ENCODE measurements around the gene UMODL1.
"Not testable (repeated sequence)": the region's sequence is repeated elsewhere in the genome, so short reads cannot be mapped to it uniquely, and the experiment has no call there.

The UMODL1 gene

DNA sequence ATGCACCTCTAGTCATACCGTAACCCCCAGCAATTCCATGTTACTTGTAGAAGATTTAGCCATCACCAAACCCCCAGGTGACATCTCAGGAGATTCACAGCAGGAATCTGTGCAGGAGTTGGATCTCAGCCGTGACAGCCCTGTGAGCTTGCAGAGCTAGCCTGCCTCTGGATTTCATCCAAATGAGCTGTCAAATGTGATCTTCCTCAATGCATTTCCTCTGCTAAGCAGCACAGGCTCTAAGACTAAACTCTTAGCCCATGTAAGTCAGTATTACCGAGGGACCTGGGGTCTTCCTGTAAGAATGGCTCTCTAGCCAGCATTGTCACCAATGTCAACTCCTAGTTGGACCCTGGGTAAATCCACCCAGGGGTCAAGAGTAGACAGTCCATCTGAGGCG lies 41.7 kb downstream of the UMODL1 start:
- DNase-seq (ENCODE audit: low read depth) = no peak

DNA sequence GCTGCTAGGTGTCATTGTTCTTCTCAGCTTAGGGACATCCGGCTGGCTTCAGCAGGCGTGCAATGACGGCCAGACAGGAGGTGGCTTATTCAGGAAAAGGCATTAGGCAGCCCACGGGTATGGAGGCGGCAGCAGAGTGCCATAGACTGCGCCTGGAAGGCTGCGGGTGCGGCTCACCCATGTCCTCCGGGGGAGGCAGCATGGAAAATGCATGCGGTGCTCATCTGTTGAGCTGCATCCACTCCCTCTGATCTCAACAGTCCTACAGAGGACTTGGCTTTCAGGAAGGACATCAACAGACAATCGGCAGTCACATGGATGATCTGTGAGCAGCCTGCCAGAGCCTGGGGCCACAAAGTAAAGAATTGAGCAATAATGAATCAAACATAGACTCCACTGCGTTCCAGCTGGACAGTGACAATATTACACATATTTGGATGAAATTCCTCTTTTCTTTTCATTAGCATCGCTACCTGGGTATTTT lies 42.9 kb downstream of the UMODL1 start:
- DNase-seq (ENCODE audit: low read depth) = no peak

DNA sequence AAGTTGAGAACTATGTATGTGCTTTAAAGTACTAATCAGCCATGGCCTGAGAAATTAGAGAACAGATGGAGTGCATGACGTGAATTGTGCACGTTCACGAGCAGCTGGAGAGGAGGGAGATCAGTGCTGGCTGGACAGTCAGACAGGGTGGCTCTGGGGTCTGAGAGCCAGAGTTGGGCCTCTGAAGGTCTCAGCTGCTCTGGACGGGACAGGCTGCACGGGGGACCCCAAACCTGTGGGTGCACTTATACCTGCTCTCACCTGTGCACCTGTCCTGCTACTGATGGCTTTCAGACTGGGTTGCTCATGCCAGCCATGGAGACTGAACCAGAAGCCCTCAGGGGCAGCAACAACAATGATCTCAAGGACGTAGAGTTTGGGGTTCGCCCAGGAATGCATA lies 43.5 kb downstream of the UMODL1 start:
- DNase-seq (ENCODE audit: low read depth) = no peak

DNA sequence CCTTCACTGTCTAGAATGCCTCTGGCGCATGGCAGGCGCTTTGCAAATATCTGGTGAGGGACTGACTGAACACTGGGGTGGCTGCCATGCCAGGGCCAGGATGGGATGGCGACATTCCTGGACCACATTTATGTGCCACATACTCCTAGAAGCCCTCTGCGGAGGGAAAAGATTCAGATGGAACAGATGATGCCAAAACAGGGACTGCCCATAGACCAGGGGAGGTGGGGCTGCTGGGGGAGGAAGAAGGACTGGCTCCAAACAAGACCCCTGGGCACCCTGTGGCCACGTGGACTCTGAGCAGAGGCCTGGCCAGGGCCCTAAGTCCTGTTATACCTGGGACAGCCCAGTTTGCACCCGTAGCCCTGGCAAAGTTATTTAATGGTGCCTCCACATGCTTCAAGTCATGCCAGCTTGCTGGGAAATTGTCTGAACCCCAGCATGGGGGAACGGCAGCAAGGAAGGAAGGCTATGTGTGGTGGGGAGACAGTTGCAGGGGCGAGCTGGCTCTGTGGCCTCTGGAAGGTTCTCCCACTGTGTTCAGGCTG lies 44.1 kb downstream of the UMODL1 start:
- DNase-seq (ENCODE audit: low read depth) = no peak

DNA sequence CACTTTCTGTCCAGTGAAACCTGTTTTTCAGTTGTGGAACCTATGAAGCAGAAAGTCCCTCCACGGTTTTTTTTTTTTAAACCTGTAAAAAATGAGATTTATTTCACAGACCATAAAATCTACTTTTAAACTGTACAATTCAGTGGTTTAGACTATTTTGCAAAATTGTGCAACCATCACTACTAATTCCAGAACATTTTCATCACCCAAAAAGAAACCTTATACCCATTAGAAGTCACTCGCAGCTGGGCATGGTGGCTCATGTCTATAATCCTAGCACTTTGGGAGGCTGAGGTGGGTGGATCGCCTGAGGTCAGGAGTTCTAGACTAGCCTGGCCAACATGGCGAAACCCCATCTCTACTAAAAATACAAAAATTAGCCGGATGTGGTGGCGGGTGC lies 45.4 kb downstream of the UMODL1 start:
- DNase-seq (ENCODE audit: low read depth) = not testable (repeated sequence)

DNA sequence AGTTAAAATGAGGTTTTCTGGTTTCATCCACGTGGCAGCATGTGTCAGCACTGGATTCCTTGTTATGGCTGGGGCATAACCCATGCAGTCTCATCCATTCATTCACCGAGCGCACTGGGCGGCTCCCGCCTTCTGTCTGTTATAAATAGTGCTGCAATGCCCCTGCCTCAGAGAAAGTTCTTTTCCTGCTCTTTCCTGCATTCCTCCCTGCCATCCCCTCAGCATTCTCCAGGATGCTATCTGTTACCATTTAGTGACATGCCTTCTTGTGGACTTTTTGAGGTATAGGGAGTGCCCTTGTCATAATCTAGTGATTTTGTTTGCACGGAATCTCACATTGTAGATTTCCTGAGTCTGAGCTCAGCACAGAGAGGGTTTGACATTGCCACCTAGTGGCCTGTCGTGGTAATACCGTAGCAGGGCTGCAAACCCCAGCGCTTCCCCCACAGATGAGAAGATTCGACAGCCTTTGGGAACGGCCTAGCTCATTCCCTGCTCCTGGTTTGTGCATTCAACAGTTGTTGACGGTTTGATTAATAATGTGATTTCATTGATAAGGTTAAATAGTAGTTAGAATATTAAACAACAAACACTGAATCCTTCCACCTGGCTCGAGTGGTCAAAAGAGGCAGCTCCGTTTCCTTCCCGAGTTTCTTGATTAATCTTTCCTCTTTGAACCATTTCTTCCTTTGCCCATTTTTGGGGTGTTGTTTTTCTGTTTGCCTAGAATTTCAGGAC lies 46.3 kb downstream of the UMODL1 start:
- DNase-seq (ENCODE audit: low read depth) = peak; percentile 66

DNA sequence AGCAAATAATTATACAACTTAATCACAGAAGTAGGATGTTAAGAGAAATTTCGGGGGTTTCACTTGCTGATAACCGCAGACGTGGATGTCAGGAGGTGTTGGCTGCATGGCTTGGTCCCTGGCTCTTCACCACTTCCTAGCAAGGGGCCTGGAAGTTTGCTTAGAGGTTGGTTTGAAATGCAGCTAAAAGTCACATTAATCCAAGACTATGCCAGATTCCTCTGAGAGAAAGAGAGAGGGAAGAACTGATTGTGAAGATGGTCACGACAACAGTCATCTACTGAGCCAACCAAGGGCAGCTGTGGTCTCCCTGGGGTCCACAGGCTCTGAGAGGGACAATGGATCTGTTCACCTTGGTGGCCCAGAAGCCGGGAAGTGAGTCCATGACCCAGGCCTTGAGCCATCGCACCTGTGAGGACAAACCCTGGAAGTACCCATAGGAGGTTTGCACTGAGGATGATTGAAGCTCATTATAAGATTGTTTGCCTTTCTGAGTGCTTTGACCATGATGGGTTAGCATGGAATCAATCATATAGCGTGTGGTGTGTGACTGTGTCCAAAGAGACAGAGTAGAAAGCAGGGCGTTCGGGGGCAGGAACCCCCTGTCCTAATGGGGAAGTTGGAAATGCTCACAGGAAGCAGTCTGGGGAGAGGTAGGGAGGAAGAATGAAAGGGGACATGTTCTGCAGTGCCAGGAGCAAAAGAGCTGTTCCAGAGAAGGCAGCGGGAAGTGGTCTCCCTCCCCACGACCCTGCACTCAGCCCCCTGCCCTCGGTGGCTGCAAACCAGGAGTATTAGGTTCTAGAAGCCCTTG lies 47.1 kb downstream of the UMODL1 start:
- DNase-seq (ENCODE audit: low read depth) = no peak

DNA sequence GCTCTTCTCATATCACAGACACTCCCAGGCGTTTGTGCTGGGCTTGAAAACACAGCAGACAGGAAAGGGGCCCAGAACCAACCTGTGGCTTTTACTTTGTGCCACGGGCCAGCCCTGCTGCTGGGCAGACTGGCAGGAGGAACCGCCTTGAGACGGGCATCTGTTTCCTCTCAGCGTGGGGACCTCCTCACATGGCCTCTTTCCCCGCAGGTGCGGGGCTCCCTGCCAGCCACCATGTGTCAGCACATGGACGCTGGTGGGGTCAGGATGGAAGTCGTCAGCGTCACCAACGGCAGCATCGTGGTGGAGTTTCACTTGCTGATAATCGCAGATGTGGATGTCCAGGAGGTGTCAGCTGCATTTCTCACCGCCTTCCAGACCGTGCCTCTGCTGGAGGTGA lies 47.8 kb downstream of the UMODL1 start:
- no peak for DNase-seq (ENCODE audit: low read depth)

DNA sequence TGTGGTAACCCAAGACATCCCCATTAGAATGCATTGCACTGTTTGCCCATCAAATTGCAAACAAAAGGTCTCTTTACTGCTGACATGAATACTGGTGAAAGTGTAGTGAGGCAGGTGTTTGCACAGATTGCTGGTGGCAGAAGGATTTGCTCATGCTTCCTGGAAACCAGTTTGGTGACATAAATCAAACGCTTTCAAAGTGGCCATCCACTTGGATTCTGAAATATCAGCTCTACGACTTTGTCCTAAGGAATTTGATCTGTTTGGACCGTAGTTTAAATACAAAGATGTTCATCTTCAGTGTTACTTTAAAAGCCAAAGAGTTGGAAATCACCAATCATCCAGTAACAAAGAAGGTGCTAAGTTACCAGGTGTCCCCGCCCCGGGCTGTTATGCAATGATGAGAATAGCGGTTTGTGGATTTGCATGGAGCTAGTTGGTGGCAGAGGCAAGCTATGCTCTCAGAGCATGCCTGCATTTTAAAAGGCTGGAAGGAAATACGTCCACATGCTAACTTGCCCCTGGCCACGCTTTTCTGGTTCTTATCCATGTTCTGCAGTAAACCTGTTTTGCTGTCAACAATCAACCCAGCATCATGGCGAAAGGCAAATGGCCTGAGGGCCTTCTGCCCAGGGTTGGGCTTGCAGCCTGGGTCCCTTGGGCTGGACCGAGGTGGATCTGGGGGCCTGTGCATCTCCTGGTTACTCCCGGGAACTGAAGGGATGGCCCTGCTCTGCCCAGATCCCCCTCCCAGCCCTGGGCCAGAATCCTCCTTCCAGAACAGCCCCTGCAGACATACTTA lies 49.2 kb downstream of the UMODL1 start:
- DNase-seq (ENCODE audit: low read depth) = no peak

DNA sequence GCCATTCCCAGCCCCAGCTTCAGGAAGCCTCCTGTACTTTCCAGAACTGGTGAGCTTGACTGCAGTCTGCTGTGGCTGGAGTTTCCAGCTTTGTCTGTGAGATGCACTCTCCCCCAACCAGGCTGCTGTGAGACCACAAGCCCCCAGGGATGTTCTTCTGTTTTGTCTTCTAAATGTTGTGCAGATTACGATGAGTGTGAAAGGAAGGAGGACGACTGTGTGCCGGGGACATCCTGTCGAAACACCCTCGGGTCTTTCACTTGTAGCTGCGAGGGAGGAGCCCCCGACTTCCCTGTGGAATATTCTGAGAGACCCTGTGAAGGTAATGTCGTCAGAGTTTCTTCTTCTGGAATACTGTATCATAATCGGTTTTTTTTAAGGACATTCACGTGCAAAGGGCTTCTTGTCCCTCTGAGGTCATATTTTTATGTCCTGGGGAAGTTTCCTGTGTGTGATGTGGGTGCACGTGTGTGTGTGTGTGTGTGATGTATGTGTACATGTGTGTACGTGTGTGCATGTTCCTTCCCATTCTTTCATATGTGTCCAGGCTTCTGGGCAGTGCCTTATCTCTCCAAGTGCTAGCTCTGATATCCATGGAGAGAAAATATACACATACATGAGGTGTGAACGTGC lies 49.9 kb downstream of the UMODL1 start:
- DNase-seq (ENCODE audit: low read depth) = no peak

DNA sequence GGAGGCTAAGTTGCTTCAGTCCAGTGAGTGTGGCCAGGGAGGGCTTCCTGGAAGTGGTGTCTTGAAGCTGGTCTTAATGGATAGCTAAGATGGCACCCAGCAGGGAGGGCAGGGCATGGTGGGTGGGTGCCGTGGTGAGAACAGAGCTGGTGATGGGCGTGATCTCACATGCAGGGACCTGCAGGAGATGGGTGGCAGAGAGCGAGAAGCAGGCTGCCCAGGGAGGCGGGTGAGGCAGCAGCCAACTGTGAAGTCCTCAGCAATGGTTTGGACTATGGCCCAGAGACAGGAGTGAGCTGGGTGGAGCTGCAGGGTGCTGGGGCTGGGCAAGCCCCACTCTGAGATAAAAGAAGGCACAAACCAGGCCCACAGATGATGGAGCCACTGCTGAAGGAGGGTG lies 50.7 kb downstream of the UMODL1 start:
- no peak for DNase-seq (ENCODE audit: low read depth)

DNA sequence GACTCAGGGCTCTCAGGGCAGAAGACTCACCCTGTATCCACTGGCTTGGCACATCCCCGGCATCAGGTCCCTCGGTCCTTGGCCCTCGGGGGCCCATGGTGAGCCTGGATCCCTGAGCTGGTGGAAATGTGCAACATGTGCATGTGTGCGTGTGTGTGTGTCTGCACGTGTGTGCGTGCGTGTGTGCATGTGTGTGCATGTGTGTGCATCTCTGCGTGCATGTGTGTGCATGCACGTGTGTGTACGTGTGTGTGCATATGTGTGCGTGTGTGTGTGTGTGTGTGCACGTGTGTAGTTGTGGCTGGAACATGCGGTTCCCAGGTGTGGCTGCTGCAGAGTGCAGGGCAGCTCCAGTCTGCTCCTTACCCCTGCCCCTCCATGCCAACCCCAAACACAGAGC lies 51.3 kb downstream of the UMODL1 start:
- DNase-seq (ENCODE audit: low read depth) = no peak

DNA sequence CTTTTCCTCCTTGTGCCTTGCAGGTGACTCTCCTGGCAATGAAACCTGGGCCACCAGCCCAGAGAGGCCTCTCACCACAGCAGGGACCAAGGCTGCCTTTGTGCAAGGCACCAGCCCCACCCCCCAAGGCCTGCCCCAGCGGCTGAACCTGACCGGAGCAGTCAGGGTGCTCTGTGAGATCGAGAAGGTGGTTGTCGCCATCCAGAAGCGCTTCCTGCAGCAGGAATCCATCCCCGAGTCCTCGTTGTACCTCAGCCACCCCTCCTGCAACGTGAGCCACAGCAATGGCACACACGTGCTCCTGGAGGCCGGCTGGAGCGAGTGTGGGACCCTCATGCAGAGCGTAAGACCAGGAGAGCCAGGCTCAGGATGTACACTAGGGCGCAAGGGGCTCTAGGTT lies 51.7 kb downstream of the UMODL1 start:
- DNase-seq (ENCODE audit: low read depth) = no peak

DNA sequence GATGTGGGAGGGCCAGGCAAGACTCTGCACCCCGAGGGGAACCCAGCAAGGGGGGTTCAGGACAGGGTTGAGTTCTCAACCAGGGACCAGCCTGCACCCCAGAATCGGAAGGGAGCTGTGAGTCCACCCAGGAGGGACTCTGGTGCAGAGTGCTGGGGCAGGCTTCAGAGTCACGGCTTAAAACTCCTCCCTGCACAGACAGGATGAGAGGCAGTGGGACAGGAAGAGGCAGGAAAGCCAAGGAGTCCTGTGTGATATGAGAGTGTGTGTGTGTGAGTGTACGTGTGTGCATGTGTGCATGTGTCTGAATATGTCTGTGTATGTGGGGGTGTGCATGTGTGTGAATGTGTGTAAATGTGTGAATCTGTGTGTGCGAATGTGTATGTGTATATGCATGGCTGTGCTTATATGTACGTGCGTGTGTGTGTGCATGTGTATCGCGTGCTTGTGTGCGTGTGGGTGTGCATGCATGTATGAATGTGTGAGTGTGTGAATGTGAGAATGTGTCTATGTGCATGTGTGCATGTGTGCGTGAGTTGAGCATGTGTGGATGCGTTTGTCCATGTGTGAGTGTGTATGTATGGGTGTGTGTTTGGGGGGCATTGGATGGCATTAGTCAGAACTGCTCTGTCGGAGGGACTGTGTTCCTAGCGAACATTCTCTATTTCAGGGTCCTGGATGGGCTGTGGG lies 52.2 kb downstream of the UMODL1 start:
- DNase-seq (ENCODE audit: low read depth) = no peak

DNA sequence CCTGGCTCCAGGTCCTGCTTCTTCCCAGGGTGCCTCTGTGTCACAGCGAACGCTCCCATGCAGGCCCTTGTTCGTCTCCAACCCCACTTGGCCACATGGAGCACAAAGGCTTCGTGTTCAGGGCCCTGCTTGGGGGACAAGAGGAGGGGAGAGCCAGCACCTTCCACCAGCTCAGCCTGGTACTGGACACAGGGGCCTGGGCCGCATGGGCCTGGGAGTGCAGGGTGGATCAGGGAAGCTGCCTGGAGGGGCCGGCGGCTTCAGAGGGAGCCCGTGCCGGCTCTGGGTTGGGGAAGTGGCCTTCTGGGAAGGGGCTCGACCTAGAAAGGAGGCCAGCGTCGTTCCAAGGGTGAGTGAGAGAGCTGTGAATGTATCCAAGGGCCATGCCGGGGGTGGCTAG lies 53.0 kb downstream of the UMODL1 start:
- no peak for DNase-seq (ENCODE audit: low read depth)

DNA sequence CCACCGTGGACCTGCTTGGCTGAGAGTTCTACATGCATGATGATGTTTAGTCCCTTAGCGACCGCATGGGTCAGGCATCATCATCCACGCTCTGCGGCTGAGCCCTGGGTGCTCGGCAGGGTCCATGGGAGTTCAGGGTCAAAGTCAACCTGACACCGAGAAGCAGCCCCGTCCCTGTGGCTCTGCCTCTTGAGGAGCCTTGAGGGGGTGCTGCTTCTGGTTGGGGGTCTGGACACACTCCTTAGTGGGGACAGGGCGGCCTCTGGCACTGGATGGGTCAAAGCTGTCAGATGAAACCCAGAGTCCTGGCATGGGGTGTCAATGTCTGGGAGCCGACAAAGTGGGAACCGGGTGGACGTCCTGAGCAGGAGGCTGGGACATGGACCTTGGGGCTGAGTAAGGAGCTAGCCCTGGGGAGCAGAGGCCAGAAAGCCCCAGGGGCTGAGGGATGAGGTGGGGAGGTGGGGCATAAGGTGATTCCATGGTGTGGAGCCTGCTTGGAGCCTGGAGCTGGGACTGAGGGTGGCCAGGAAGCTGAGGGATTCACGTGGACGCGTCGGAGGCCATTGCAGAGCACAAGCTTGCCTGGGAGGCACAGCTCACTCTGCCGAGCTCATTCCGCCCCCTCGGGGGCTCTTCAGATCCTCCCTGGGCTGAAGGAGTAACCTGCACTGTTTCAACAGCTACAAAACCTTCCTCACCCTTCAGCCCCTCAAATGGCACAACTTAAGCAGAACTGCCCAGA lies 53.9 kb downstream of the UMODL1 start:
- no peak for DNase-seq (ENCODE audit: low read depth)

DNA sequence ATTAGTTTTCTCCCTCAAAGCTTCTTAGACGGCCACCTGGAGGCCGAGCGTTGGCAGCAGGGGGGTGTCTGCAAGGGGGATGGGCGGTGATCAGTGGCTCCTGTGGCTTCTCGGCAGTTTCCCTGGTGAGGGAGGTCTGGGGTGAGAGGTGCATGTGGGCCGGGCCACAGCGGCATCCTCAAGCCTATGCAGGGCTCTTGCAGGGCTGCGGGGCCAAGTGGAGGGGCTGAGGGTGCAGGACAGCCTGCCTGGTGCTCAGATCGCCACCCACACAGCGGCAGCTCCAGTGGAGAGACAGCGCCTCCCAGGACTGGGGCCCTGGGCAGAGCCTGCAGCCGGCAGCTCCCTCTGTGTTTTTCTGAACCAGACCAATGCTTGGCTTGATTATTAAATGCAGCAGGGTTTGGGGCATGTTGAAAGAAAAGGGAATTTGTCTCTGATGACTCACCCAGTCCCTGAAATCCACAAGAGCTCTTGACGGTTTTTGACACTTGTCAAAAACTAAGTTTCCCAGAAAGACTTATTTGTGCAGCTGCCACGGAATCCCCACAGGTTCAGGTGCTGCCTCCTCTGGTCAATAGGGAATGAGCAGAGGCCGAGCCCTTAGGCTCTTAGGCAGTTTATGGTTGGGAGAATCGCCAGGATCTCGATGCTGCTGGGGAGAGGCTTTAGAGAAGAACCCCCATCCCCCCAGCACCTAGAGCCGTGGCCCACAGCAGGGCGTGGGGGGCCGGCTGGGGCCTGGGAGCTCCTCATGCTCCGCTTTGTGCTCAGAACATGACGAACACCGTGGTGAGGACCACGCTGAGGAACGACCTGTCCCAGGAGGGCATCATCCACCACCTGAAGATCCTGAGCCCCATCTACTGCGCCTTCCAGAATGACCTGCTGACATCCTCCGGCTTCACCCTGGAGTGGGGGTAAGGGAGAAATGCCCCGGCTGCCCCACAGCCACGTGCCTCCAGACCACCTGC lies 54.7 kb downstream of the UMODL1 start:
- DNase-seq (ENCODE audit: low read depth) = no peak

DNA sequence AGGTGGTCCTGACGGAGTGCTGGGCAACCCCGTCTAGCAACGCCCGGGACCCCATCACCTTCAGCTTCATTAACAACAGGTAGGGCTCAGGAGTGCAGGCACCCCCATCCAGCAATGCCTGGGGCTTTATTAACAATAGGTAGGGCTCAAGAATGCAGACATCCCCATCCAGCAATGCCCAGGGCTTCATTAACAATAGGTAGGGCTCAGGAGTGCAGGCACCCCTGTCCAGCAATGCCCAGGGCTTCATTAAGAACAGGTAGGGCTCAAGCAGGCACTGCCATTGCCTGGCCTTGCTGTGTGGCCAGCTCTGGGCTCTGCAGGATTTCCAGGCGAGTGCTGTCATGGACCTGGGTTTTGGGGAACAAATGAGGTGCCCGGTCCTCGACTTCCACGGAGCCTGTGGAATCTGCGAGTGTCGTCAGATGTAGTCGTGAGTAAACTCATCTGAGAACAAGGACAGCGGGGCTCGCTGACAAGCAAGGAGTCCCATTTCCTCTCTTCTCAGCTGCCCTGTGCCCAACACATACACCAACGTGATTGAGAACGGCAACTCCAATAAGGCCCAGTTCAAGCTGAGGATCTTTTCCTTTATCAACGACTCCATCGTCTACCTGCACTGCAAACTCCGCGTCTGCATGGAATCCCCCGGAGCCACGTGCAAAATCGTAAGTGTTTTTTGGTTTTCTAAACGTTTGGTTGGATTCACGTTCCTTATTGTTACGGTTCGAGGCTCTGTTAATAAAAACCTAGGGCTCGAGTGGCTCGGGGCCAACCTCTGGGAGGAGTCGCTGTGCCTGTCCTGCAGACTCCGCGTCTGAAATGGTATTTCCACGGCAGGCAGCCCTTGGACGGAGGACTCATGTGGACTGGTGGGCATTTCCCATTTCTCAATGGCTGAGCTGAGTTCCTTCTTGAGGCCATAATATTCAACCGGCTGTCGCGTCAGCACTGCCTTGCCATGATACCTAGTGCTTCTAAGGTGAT lies 56.3 kb downstream of the UMODL1 start:
- no peak for DNase-seq (ENCODE audit: low read depth)

All from activated T-cell treated with anti-CD3 and anti-CD28 coated beads for 1 hour (primary cell).